HepG2 (cell line): ENCODE data around the gene PEX11G. TPM values are rescaled to one million over a fixed set of nuclear protein-coding genes. Genes with fewer than 3 reads are reported as not detected.

Experiments used
- CAMTA2 ChIP-seq: sonication (generic); formaldehyde crosslinking; IDR thresholded peaks from 2 replicates; pipeline ENCODE4 v1.4.0; 2020; ENCODE audit warnings: mild to moderate bottlenecking, missing genetic modification reagents, borderline replicate concordance
- DMAP1 ChIP-seq: IDR thresholded peaks from 2 replicates; pipeline ENCODE4 v1.6.1; 2016
- ELF1 ChIP-seq: sonication (generic); formaldehyde crosslinking; IDR thresholded peaks from 2 replicates; pipeline ENCODE4 v1.4.0; 2020; ENCODE audit warnings: missing genetic modification reagents
- EP300 ChIP-seq, 3 experiments: sonication (generic) in 1 of 3; formaldehyde crosslinking in 1 of 3; IDR thresholded peaks; 2 replicates each; pipeline versions ENCODE4 v1.5.1 to v1.6.1; 2011 to 2020; ENCODE audit warnings: low read depth in 2 of 3, low read length in 2 of 3, borderline replicate concordance in 1 of 3, improper control_type of control experiment in 1 of 3, mild to moderate bottlenecking in 1 of 3, missing genetic modification reagents in 1 of 3, moderate library complexity in 1 of 3
- ETV5 ChIP-seq: IDR thresholded peaks from 2 replicates; pipeline ENCODE4 v1.6.1; 2018; ENCODE audit warnings: missing biosample characterization, missing genetic modification reagents, inconsistent platforms, borderline replicate concordance
- FOSL2 ChIP-seq: sonication (generic); formaldehyde crosslinking; IDR thresholded peaks from 2 replicates; pipeline ENCODE4 v1.4.0; 2020; ENCODE audit warnings: missing genetic modification reagents
- HDAC2 ChIP-seq: sonication (generic); formaldehyde crosslinking; IDR thresholded peaks from 2 replicates; pipeline ENCODE4 v1.4.0; 2020; ENCODE audit warnings: missing genetic modification reagents
- HNRNPK ChIP-seq: fragments of 200-400 bp; formaldehyde crosslinking; IDR thresholded peaks from 2 replicates; pipeline ENCODE4 v1.6.1; 2018; ENCODE audit warnings: low read length, low read depth, moderate library complexity, mild to moderate bottlenecking; ENCODE audit not compliant: poor library complexity, severe bottlenecking
- KAT2B ChIP-seq: fragments of 150-350 bp; IDR thresholded peaks from 2 replicates; pipeline ENCODE4 v1.6.1; 2014; ENCODE audit warnings: low read depth, low read length, borderline replicate concordance
- KMT2A ChIP-seq: sonication (generic); formaldehyde crosslinking; IDR thresholded peaks from 2 replicates; pipeline ENCODE4 v1.4.0; 2020; ENCODE audit warnings: missing genetic modification reagents
- MLXIP ChIP-seq: sonication (generic); formaldehyde crosslinking; IDR thresholded peaks from 2 replicates; pipeline ENCODE4 v1.9.0; 2021; ENCODE audit warnings: missing genetic modification reagents, borderline replicate concordance
- MTA1 ChIP-seq: sonication (generic); formaldehyde crosslinking; IDR thresholded peaks from 2 replicates; pipeline ENCODE4 v1.4.0; 2020; ENCODE audit warnings: missing genetic modification reagents, mild to moderate bottlenecking, borderline replicate concordance
- NBN ChIP-seq: fragments of 450-650 bp; conservative IDR thresholded peaks from 2 replicates; pipeline ENCODE4 v1.6.1; 2017
- NFE2L1 ChIP-seq: sonication (generic); formaldehyde crosslinking; IDR thresholded peaks from 2 replicates; pipeline ENCODE4 v1.4.0; 2020; ENCODE audit warnings: missing genetic modification reagents, mild to moderate bottlenecking, borderline replicate concordance
- PHF5A ChIP-seq: IDR thresholded peaks from one replicate; pipeline ENCODE4 v1.6.1; 2018; ENCODE audit warnings: low read depth, missing genetic modification reagents; ENCODE audit not compliant: unreplicated experiment
- SAFB2 ChIP-seq: sonication (generic); formaldehyde crosslinking; IDR thresholded peaks from 2 replicates; pipeline ENCODE4 v1.5.1; 2020; ENCODE audit warnings: missing genetic modification reagents, low read depth, mild to moderate bottlenecking, borderline replicate concordance
- SAP130 ChIP-seq: IDR thresholded peaks from 2 replicates; pipeline ENCODE4 v1.6.1; 2016; ENCODE audit warnings: low read depth
- SNRNP70 ChIP-seq: fragments of 200-400 bp; formaldehyde crosslinking; IDR thresholded peaks from 2 replicates; pipeline ENCODE4 v1.6.1; 2017; ENCODE audit warnings: mild to moderate bottlenecking, low read depth, low read length, moderate library complexity
- TCF7L2 ChIP-seq: IDR thresholded peaks from 2 replicates; pipeline ENCODE4 v1.6.1; 2011; ENCODE audit warnings: mild to moderate bottlenecking, low read depth, low read length, moderate library complexity
- TEAD2 ChIP-seq: sonication (generic); formaldehyde crosslinking; IDR thresholded peaks from 2 replicates; pipeline ENCODE4 v1.9.0; 2021; ENCODE audit warnings: missing genetic modification reagents
- U2AF1 ChIP-seq: fragments of 200-400 bp; formaldehyde crosslinking; optimal IDR thresholded peaks from 2 replicates; pipeline ENCODE3; 2017; ENCODE audit warnings: mild to moderate bottlenecking, low read depth, low read length
- YEATS2 ChIP-seq: sonication (generic); formaldehyde crosslinking; IDR thresholded peaks from 2 replicates; pipeline ENCODE4 v1.4.0; 2020; ENCODE audit warnings: missing genetic modification reagents, borderline replicate concordance
- ZNF3 ChIP-seq: IDR thresholded peaks from 2 replicates; pipeline ENCODE4 v1.7.0; 2017; ENCODE audit warnings: inconsistent platforms
- ZNF614 ChIP-seq: IDR thresholded peaks from 2 replicates; pipeline ENCODE4 v1.6.1; 2018; ENCODE audit warnings: missing biosample characterization, missing genetic modification reagents, inconsistent platforms, borderline replicate concordance
- ZNF7 ChIP-seq: IDR thresholded peaks from 2 replicates; pipeline ENCODE4 v1.6.1; 2016; ENCODE audit warnings: missing biosample characterization, missing genetic modification reagents
- polyA plus RNA-seq, 8 experiments: library from polyadenylated mRNA; depleted of rRNA in 3 of 8; stranded (reverse) in 7 of 8; unstranded in 1 of 8; fragments of >200 nt; fragmentation: Illumina TruSeq in 4 of 8; extraction: Trizol in 4 of 8; gene quantifications; 2 replicates each; pipeline versions ENCODE4 v1.2.1 to v1.2.3, GENCODE V29; 2011 to 2016; ENCODE audit warnings: low read depth in 4 of 8, missing spikeins in 1 of 8, mixed read lengths in 1 of 8; ENCODE audit not compliant: insufficient read depth in 1 of 8
- total RNA-seq, 5 experiments: library from RNA; depleted of rRNA; stranded (reverse); fragments of >200 nt; fragmentation: Illumina TruSeq; extraction: Trizol; gene quantifications; 2 replicates each; pipeline ENCODE4 v1.2.3, GENCODE V29; 2016; ENCODE audit warnings: low read depth in 1 of 5
- TF ChIP-seq, protein P1 (sequence below): sonication (generic); formaldehyde crosslinking; IDR thresholded peaks from 2 replicates; pipeline ENCODE4 v1.5.1; 2020; ENCODE audit warnings: missing genetic modification reagents, mild to moderate bottlenecking, borderline replicate concordance
- TF ChIP-seq, protein P2 (sequence below): sonication (generic); formaldehyde crosslinking; IDR thresholded peaks from 2 replicates; pipeline ENCODE4 v1.8.0; 2022; ENCODE audit warnings: mild to moderate bottlenecking, missing genetic modification reagents, borderline replicate concordance

The PEX11G gene
- total and polyA plus RNA-seq, 2 of the 13 experiments (the other 11 are each of a cell fraction or from before 2014, with no cell fraction given), result not detected

DNA sequence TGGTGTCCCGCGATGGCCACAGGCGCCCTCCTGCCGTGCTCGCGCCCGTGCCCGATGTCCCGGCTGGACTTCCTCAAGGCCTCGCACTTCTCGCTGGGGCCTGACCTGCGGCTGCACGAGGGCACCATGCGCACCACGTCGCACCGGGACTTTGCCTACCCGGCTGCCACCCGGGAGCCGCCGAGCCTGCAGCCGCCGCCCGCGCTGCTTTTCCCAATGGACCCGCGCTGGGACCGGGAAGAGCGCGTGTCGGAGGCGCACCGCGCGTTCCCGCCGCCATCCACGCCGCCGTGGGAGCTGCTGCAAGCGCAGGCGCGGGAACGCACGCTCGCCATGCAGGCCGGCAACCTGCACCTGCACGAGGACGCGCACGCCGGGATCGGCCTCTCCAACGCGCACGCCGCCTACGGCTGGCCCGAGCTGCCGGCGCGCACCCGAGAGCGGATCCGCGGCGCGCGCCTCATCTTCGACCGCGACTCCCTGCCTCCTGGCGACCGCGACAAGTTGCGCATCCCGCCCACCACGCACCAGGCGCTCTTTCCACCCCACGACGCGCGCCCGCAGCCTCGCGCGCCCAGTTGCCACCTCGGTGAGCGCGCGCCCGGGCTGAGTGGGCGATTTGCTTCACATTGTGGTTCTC is 12.1 kb upstream of the PEX11G start (continued):
- TF ChIP-seq MTA1 (CRISPR knock-in tag), result peak; percentile 54; the same call in 1 of the 2 replicates
- 0 out of 2 replicates have a peak, but pooled peaks have one; percentile 4 for TF ChIP-seq FOSL2
- TF ChIP-seq HNRNPK, result no peak
- TF ChIP-seq ETV5 (CRISPR knock-in tag), result no peak
- no peak for TF ChIP-seq ZNF3 (CRISPR knock-in tag)
- TF ChIP-seq SAP130 (CRISPR knock-in tag), result no peak; the same call in none of the 2 replicates
- TF ChIP-seq U2AF1, result no peak
- no peak for TF ChIP-seq ZNF614
- no peak for TF ChIP-seq ELF1 (CRISPR knock-in tag)
- TF ChIP-seq YEATS2 (CRISPR knock-in tag), result no peak
- TF ChIP-seq, protein P1, sequence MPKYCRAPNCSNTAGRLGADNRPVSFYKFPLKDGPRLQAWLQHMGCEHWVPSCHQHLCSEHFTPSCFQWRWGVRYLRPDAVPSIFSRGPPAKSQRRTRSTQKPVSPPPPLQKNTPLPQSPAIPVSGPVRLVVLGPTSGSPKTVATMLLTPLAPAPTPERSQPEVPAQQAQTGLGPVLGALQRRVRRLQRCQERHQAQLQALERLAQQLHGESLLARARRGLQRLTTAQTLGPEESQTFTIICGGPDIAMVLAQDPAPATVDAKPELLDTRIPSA (CRISPR knock-in tag), result no peak
- TF ChIP-seq DMAP1 (CRISPR knock-in tag), result no peak
- TF ChIP-seq KAT2B, result no peak
- no peak for TF ChIP-seq PHF5A (CRISPR knock-in tag)
- TF ChIP-seq SAFB2, result peak; percentile 80; the same call in 1 of the 2 replicates
- TF ChIP-seq, protein P2, sequence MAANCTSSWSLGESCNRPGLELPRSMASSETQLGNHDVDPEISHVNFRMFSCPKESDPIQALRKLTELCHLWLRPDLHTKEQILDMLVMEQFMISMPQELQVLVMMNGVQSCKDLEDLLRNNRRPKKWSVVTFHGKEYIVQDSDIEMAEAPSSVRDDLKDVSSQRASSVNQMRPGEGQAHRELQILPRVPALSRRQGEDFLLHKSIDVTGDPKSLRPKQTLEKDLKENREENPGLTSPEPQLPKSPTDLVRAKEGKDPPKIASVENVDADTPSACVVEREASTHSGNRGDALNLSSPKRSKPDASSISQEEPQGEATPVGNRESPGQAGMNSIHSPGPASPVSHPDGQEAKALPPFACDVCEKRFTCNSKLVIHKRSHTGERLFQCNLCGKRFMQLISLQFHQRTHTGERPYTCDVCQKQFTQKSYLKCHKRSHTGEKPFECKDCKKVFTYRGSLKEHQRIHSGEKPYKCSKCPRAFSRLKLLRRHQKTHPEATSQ, result 0 out of 2 replicates have a peak, but pooled peaks have one; percentile 43
- TF ChIP-seq ZNF7 (CRISPR knock-in tag), result no peak
- no peak for TF ChIP-seq TEAD2 (CRISPR knock-in tag)
- TF ChIP-seq TCF7L2, result no peak
- TF ChIP-seq NFE2L1, result no peak
- TF ChIP-seq CAMTA2 (CRISPR knock-in tag), result no peak
- no peak for TF ChIP-seq NBN
- TF ChIP-seq MLXIP, result peak; percentile 70; the same call in 1 of the 2 replicates
- TF ChIP-seq SNRNP70, result no peak
- TF ChIP-seq EP300 (IDR thresholded peaks at IDR 0.05; ENCODE audit: low read depth in 2 of 2, low read length in 2 of 2), result no peak
- no peak for TF ChIP-seq EP300 (CRISPR knock-in tag; IDR thresholded peaks at IDR 0.05; ENCODE audit: borderline replicate concordance)
- TF ChIP-seq KMT2A (CRISPR knock-in tag), result no peak
- TF ChIP-seq HDAC2 (CRISPR knock-in tag), result no peak
